GM19023 (cell line): Measurements from ENCODE around the gene MVP.

Experiments used
- ATAC-seq: cut with Tn5 transposase; IDR thresholded peaks from one replicate; pipeline ENCODE4 v1.9.1; 2021; ENCODE audit warnings: mild to moderate bottlenecking, moderate library complexity; ENCODE audit not compliant: unreplicated experiment

Gene MVP

DNA sequence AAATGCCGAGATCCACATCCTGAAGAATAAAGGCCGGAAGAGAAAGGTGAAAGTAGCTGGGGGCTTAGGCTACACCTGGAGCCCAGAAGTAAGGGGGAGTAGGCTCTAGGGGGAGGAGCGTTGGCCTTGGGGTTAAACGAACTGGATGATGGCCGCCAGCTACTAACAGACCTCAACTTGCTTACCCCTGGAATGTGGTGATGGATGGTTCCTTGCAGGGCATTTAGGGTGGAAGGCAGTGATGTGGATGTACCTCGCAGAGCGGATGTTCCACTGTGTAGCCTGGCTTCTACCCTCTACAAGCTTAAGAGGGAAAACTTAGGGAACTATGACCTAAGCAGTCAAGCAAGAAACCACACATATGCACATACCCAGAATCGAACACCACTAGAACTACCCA lies 16.2 kb upstream of the MVP start:
- no peak for ATAC-seq

DNA sequence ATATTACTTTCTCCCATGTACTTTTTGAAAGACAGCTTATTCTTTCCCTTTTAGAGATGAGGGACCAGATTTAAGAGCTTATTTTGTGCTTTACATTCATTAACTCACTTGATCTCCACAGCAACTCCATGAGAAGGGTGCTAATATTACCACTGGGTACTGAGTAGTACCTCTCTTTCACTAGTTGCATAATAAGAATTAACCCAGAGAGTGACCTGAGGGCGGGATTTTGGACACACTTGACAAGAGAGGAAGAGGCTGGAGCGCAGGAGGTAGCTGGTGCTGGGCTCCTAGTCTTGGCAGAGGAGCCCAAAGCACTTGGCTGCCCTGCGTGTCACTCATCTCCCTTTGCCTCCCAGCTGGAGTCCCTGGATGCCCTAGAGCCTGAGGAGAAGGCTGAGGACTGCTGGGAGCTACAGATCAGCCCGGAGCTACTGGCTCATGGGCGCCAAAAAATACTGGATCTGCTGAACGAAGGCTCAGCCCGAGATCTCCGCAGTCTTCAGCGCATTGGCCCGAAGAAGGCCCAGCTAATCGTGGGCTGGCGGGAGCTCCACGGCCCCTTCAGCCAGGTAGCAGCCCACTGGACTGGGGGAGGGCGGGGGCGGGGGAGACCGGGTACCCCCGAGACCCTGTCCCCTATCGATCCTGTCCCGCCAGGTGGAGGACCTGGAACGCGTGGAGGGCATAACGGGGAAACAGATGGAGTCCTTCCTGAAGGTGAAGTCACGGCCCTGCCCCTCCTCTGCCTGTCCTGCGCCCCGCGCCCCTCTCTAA lies 15.6 kb upstream of the MVP start:
- ATAC-seq = no peak

DNA sequence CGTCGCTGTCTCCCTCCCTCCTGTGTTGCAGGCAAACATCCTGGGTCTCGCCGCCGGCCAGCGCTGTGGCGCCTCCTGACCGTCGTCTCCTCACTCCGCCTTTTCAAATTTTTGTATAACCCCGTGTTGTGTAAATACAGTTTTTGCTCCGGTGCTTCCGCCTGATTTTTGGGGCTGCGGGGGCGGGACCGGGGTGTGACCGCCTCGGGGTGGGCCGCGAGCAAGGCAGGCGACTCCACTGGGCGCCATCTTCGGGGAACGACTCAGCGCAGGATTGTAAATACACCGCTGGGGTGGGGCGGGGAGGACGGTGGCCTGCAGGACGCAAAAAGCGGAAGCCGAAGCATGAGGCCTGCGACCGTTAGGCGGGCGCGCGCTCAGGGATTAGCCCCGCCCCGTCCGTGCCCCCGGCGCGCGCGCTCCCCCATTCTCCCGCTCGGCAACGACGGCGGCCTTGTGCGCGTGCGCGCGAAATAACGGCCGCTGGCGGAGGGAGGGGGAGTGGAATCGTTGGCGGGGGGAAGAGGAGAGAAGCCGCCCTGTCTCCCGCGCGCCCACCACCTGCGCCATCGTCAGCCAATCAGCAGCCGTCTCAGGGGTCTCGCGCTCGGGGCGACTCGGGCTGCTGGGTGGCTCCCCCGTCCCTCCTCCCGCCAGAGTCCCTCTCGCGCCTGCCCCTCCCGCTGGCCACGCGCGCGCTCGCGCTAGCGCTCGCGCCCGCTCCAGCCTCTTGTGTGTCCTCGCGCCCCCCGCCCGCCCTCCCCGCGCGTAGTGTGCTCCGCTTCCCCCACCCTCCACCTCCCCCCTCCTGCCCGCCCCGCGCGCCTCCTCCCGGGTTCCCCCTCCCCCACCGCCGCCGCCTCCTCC lies 14.8 kb upstream of the MVP start:
- peak; percentile 49 for ATAC-seq

DNA sequence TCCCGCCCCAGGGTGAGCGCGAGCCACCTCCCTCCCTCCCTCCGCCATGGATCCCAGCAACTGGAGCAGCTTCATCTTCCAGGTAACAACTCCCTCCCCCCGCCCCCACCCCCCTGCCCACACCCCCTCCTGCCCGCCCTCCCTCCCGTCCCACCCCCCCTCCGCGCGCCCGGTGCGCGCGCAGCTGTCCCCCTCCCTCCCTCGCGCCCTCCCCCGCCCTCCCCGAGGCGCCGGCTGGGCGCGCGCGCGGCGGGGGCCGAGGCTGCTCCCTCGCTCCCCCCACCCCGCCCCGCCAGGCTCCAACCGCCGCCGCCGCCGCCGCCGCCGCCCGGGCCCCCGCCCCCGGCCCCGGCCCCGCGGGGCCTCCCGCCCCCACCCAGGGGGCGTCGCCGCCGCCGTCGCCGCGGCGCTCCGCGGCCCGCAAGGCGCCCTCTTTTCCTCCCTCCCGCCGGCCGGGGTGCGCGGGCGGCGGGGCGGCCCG lies 14.1 kb upstream of the MVP start, which contains the start of gene MAZ:
MAZ (plus strand) TSS at position 431 of the 481 bp plus-strand sequence. CDS start 173 bp downstream, outside the sequence.
- ATAC-seq = no peak

DNA sequence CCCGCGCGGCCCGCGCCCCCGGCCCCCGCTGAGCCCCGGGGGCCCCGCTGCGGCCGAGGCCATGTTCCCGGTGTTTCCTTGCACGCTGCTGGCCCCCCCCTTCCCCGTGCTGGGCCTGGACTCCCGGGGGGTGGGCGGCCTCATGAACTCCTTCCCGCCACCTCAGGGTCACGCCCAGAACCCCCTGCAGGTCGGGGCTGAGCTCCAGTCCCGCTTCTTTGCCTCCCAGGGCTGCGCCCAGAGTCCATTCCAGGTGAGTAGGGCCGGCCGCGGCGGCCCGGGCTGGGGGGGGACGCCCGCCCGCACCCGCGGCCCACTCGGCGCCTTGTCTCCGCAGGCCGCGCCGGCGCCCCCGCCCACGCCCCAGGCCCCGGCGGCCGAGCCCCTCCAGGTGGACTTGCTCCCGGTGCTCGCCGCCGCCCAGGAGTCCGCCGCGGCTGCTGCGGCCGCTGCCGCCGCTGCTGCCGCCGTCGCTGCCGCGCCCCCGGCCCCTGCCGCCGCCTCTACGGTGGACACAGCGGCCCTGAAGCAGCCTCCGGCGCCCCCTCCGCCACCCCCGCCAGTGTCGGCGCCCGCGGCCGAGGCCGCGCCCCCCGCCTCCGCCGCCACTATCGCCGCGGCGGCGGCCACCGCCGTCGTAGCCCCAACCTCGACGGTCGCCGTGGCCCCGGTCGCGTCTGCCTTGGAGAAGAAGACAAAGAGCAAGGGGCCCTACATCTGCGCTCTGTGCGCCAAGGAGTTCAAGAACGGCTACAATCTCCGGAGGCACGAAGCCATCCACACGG lies 13.4 kb upstream of the MVP start:
- no peak for ATAC-seq

DNA sequence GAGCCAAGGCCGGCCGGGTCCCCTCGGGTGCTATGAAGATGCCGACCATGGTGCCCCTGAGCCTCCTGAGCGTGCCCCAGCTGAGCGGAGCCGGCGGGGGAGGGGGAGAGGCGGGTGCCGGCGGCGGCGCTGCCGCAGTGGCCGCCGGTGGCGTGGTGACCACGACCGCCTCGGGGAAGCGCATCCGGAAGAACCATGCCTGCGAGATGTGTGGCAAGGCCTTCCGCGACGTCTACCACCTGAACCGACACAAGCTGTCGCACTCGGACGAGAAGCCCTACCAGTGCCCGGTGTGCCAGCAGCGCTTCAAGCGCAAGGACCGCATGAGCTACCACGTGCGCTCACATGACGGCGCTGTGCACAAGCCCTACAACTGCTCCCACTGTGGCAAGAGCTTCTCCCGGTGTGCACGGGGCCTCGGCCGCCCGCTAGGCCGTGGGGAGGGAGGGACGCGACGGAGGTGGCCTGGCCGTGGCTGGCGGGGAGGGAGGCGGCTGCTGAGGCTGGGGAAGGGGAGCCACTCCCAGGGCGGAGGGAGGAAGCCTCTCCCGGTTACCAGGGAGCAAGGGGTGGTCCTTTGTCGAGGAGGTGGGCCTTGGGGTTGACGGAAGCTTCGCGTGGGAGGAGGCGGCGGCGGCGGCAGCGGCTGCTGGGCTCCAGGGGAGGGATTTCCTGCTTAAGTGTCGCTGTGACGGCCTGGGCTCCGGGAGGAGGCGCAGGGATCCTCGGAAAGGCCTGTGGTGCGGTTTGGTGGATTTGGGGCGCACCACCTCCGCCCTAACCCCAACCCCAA lies 12.6 kb upstream of the MVP start:
- peak; percentile 19 for ATAC-seq

DNA sequence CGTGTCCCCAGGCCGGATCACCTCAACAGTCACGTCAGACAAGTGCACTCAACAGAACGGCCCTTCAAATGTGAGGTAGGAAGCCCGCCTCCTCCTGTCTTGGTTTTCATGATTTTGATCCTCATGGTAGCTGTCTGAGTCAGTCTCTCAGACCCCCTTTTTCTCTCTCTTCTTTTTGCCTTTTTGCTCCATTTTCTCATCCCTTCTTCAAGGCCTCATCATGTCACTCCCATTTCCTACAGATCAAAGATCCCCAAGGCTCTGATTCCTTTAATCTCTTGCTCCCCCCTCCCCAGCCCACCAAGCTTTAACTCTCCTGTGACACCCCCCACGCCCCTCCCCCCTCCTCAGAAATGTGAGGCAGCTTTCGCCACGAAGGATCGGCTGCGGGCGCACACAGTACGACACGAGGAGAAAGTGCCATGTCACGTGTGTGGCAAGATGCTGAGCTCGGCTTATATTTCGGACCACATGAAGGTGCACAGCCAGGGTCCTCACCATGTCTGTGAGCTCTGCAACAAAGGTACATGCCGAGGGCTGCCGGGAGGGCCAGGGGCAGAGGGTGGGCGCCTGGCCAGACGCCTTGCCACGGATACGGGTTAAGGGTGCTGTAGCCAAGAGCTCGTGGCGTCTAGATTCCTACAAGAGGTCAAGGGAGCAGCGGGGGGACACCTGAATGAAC lies 11.9 kb upstream of the MVP start:
- ATAC-seq = no peak

DNA sequence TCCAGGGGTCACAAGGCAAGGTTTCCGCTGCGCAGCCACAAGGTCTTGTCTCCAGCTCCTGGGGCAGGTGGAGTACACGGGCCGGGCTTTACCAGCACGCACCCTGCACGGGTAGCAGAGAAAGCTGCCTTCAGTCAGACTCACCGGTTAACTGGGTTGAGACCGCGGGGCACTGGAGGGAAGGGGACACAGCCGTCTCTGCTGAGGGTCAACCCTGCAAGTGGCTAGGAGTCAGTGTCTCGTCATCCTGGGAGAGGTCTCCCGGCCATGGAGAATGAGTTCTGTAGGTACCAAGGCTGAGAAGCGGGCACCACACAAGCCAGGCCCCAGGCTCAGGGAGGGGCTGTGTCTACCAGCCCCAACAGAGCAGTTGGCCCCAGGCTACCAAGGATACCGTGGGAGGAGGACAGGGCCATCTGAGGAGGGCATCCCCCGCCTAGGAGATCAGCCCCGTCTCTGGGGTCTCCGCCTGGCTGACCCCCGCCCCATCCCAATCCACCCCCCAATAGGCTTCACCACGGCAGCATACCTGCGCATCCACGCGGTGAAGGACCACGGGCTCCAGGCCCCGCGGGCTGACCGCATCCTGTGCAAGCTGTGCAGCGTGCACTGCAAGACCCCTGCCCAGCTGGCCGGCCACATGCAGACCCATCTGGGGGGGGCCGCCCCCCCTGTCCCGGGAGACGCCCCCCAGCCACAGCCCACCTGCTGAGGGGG lies 11.1 kb upstream of the MVP start:
- no peak for ATAC-seq

DNA sequence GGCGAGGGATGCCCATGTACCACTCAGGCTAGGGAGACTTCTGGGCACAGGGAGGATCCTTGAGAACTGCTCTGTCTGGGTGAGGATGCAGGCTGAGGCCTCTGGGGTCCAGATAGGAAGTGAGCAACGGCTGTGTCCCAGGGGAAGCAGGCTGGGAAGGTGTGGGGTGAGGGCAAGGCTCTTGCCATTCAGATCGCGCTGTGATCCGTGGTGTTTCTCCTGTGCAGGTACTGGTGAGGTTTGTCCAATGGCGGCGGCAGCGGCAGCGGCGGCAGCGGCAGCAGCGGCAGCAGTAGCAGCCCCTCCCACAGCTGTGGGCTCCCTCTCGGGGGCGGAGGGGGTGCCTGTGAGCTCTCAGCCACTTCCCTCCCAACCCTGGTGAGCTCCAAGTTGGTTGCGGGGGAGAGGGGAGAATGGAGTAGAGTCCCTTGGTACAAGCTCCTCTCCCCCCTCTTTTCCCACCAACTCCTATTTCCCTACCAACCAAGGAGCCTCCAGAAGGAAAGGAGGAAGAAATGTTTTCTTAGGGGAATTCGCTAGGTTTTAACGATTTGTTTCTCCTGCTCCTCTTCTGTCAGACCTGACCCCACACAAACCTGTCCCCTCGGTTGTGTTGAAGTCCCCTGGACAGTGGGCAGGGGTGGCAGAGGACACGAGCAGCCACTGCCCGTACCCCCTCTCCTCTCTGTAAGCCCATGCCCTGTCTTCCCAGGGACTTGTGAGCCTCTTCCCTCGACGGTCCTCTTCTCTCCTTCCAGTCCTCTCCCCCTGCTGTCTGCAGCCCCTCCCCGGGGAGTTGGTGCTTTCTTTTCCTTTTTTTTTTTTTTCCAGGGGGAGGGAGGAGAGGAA lies 10.2 kb upstream of the MVP start:
- no peak for ATAC-seq

DNA sequence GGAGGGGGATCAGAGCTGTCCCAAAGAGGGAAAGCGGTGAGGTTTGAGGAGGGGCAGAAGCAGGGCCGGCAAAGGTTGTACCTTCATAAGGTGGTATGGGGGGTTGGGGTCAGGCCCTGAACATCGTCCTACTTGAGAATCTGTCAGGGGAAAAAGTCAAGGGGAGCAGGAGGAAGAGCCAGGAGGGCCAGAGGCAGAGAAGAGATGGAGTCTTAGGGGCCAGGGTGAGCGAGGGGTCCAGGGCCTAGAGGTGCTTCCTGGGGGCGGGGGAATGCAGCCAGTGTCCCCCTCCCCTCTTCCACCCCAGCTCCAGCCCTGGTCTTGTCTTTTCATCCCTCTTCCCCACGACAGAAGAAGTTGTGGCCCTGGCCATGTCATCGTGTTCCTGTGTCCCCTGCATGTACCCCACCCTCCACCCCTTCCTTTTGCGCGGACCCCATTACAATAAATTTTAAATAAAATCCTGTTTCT lies 9.5 kb upstream of the MVP start:
- no peak for ATAC-seq

DNA sequence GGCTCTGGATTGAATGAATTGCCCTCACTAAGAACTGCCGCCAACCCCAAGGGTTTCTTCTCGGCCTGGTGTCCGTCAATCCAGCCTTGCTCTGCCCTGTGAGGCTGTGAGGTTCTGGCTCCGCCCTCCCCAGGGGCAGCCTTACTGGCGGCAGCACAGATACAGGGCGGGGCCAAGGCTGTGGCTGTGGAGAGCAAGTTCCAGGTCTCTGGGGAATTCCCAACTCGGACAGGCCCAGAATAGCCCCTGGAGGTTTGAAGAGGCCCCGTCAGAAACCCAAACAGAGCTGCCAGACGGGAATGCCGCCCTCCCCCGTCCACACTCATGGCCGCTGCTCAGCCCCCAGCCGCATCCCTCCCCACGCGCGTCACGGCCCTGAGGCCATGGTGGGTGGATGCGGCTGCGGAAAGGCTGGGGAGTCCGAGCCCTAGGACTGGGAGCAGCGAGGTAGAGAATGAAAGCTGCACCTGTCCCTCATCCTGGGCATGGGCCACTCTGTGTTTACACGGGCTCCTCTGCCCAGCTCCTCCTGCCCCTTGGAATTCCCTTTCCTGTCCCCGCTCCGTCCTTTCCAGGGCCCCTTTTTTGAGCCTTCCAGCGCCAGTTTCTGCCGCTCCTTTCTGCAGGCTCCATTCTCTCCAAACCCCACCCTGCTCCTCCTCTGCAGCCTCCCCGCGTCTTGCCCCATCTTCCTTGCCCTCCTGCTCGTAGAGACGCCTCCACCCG lies 8.9 kb upstream of the MVP start:
- ATAC-seq = peak; percentile 39

DNA sequence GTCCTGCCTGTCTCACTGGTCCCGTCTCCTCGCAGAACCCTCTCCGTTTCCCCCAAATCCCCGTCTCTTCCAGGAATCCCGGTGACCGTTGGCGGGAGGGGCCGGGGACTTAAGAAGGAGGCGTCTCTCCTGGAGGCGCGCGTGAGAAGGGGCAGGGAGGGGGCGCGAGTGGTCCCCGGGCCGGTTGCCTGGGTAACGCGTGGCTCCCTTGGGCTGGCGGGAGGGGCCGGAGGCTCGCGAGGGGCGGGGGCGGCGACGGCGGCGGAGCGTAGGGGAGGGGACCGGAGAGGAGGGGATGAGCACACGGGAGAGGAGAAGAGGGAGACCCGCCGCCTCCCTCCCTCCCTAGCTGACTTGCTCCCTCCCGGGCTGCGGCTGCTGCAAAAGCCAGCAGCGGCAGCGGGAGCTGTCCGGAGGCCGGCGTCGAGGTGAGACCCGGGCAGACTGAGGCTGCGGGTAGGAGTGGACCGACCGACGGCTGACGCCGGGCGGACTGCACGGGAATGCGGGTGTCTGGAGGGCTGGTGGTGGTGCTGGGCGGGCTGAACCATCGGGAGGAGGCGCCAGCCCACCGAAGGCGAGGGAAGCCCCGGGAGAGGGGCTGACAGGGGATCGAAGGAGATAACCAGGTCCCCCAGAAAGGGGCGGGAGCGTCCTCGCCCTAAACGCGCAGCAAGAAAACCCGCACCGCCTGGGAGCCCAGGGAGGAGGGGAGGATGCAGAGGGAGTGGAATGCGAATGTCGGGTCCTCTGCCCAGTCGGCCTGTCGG lies 8.2 kb upstream of the MVP start, which contains the start of gene PRRT2:
PRRT2 (plus strand) TSS at position 298 of the 770 bp plus-strand sequence. CDS start 862 bp downstream, outside the sequence.
- no peak for ATAC-seq

DNA sequence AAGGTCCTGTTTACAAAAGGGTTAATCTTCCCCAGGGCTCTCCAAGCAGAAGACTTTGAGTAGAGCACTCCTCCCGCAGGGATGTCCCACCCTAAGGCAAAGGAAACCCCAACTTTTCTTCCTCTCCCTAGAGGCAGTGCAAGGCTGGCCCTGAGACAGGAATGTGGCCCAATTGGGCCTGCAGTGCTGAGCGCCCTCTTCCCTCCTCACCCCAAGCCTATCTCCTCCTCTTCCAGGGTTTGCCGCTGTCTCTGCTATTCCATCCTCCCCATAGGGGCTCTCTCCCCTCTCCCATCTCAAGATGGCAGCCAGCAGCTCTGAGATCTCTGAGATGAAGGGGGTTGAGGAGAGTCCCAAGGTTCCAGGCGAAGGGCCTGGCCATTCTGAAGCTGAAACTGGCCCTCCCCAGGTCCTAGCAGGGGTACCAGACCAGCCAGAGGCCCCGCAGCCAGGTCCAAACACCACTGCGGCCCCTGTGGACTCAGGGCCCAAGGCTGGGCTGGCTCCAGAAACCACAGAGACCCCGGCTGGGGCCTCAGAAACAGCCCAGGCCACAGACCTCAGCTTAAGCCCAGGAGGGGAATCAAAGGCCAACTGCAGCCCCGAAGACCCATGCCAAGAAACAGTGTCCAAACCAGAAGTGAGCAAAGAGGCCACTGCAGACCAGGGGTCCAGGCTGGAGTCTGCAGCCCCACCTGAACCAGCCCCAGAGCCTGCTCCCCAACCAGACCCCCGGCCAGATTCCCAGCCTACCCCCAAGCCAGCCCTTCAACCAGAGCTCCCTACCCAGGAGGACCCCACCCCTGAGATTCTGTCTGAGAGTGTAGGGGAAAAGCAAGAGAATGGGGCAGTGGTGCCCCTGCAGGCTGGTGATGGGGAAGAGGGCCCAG lies 7.3 kb upstream of the MVP start:
- no peak for ATAC-seq

DNA sequence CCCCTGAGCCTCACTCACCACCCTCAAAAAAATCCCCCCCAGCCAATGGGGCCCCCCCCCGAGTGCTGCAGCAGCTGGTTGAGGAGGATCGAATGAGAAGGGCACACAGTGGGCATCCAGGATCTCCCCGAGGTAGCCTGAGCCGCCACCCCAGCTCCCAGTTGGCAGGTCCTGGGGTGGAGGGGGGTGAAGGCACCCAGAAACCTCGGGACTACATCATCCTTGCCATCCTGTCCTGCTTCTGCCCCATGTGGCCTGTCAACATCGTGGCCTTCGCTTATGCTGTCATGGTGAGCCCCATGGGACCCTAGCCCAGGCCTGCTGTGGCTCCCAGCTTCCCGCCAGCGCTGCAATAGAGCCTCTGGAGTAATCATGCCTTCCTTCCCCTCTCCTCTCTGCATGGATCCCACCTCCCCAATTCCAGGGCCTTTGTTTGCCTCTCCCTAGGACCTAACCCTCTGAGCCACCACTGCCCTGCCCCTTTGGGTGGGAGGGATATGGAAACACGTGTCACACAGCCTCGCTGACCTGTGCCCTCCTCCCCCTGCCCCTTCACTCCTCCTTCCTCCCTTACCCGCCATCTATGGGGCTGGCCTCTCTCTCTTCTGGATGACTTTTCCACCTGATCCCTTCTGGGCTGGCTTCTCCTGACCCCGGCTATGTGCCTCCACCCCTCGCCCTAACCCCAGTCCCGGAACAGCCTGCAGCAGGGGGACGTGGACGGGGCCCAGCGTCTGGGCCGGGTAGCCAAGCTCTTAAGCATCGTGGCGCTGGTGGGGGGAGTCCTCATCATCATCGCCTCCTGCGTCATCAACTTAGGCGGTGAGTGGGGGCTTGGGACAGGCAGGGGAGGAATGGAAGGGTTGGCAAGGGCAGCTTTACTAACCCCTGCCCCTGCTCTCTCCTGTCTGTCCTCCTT lies 6.4 kb upstream of the MVP start:
- ATAC-seq = no peak
